Erythroblast (primary cell): ENCODE data around the gene MBLAC2.

Experiments used
- DNase-seq, 2 experiments: peaks; one replicate each; lab custom pipeline; 2025; lab: John Stamatoyannopoulos, UW
- GATA1 ChIP-seq: IDR thresholded peaks from 2 replicates; pipeline ENCODE4 v1.6.1; 2011; ENCODE audit warnings: low read depth, mild to moderate bottlenecking, control low read depth, low read length, moderate library complexity
- POLR2A ChIP-seq: IDR thresholded peaks from 2 replicates; pipeline ENCODE4 v1.6.1; 2011; ENCODE audit warnings: mild to moderate bottlenecking, low read length

The MBLAC2 gene

DNA sequence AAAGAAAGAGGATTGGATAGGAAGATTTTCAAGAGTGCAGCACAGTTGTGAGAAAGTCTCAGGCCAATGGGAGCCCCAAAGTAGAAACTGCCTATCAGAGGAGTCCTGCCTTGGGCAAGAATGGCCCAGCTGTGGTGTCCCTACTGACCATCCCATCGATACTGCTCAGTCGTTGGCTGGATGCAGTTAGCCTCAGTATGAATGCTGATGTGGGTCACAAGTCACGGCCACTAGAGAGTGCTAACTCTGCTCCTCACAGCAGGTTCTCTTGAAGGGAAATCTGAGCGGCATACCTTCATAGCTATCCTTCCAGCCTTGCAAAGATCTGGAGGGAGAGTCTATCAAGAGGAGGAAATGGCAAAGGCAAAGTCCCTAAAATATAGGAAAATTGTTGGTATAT, 53.4 kb downstream of the MBLAC2 start:
- DNase-seq, result peak; percentile 6 to 7

DNA sequence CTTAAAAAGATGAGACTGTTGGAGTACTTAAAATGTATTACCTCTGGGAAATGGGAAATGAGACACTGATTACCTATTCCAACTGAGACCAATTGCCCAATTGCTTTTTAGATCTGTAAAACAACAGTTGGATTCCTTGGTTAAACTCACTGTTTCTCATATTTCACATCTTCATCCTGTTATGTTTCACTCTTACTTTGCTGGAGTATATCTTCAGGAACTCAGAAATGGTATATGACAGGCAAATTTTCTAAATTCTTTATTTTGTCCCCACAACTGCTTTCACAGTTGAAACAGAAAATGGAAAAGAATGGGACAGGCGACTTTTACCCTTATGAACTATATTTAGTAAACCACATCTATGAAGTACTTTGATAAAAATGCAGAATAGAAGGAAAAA, 56.4 kb downstream of the MBLAC2 start:
- TF ChIP-seq GATA1 (no peak), POLR2A (no peak)
- no peak for DNase-seq

More for the DNA sequence above, 53.4 kb downstream of the MBLAC2 start:
- no peak for TF ChIP-seq POLR2A
- no peak for TF ChIP-seq GATA1

GRCh38 chr5:90410178-90410762, 64.3 kb downstream of the MBLAC2 start:
- TF ChIP-seq POLR2A, result no peak
- TF ChIP-seq GATA1, result no peak
- peak; percentile 61 to 75 for DNase-seq

DNA sequence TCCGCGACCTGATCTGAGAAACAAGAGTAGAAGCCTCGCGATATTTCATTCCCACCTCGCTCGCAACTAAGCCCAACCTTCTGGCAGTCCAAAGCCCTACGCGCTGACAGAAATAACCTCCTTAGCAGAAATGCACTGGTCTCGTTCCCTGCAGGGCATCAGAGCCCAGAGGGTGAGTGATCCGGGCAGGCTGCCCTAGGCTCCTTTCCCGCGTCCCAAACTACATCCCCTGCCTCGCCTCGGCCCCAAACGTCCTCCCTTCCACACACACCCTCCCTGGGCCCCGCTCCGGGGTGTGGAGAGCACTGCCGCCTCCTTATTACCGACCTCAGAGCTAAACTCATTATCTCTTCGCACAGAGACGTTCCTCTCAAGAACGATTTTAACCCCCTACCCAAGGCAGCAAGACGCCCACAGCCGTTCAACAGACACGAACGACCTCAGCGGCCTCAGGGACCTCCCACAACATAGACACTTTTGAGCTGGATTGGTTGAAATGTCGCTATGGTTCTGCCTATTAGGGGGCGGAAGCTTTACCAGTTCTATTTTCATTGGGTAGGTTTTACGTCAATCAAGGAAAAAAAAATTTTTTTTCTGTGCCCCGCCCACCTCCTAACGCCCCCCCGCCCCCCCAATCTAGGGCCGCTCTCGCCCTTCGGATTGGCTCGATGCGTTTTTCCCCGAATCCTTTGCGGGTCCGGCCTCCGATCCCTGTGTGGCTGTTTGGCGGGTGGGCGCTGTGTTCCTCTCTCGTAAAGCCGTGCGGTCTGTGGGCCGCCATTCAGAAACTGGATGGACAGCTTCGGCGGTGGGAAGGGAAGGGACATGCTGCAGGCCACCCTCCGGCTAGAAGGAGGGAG, 65.0 kb downstream of the MBLAC2 start, which contains the start of gene CETN3:
Gene CETN3 (minus strand): TSS at position 439 of the 860 bp plus-strand sequence. CDS start 95 bp downstream, at position 344.
- TF ChIP-seq POLR2A (peak; percentile 98), GATA1 (no peak)
- DNase-seq, result peak; percentile 97 to 98

GRCh38 chr5:90408571-90409317, 65.8 kb downstream of the MBLAC2 start:
- no peak for TF ChIP-seq GATA1
- TF ChIP-seq POLR2A, result no peak
- DNase-seq, result peak; percentile 41 to 52
